ENCODE results near the gene SSX2IP. TPM values are rescaled to one million over a fixed set of nuclear protein-coding genes. Genes with fewer than 3 reads are reported as not detected.

The SSX2IP gene
- total RNA-seq, 1 experiment from 2014 or later: 42.4 TPM

DNA sequence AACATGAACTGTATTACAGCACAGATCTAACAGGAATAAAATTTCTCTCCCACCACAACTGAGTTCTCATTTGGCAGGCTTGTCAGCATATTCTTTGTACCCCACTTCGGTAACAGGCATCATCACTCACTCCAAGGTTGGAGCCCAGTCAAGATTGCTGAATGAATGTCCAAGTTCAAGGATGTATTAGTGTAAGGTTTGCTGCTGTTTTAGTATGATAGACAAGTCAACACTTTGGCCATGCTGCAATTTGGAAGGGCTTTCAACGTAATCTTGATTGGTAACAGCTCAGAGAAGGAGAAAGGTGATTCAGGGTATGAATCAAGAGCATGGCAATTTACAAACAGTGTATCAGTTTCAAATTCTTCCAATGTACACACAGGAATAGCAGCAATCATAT lies 6.8 kb downstream of the SSX2IP start:
- DNase-seq (ENCODE audit: low spot score): no peak
- TF ChIP-seq CTCF (conservative IDR thresholded peaks at IDR 0.05; ENCODE audit: low read depth, low read length) (no peak), EZH2 (IDR thresholded peaks at IDR 0.05; ENCODE audit: borderline replicate concordance, low read depth, low read length, poor library complexity, severe bottlenecking) (no peak)
- no peak overlapping the region for H3K4me3 ChIP-seq (ENCODE audit: low read depth, low read length, poor library complexity, severe bottlenecking)
- BruUV-seq (replicated peaks): no TSS peak
- CTCF ChIA-PET: no interaction called here
- no peaks in the 10 kb centered on the region for H3K36me3 ChIP-seq (ENCODE audit: insufficient read depth, low read length, poor library complexity, severe bottlenecking)
- no peaks in the 10 kb centered on the region for H3K9me3 ChIP-seq (ENCODE audit: low read depth, low read length, poor library complexity, severe bottlenecking)
- no peak overlapping the region for H3K27ac ChIP-seq (ENCODE audit: low read depth, low read length, poor library complexity, severe bottlenecking)
- H3K4me1 ChIP-seq (ENCODE audit: insufficient read depth, low read length, poor library complexity, severe bottlenecking): peaks cover 14% of the 10 kb centered on the region
- intact Hi-C loops (cut with micrococcal nuclease; ENCODE audit: unreplicated experiment): no loop called here
- POLR2A ChIA-PET (ENCODE audit: low non-redundant PET): no interaction called here
- no peaks in the 10 kb centered on the region for H3K27me3 ChIP-seq (replicated peaks; ENCODE audit: insufficient read depth, low read depth, low read length, poor library complexity)

DNA sequence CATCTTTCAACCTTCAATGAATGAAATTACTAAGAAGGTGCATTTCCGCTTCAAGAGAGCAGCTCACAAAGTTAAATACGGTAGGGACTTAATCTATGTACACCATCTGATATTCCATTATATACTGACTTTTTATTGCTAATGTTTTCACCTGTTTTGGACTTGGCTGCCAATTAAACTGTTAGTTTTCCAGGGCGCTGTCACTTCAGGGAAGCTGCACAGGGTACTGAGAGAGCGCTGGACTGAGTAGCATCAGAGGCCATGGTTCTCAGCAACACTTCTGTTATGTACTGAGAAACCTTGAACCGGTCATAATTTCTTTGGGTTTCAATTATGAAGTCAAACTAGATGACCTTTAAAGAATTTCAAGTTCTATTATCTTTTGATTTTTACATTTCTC lies 8.2 kb downstream of the SSX2IP start:
- H3K4me3 ChIP-seq (ENCODE audit: low read depth, low read length, poor library complexity, severe bottlenecking): no peak overlapping the region
- no peaks in the 10 kb centered on the region for H3K27me3 ChIP-seq (replicated peaks; ENCODE audit: insufficient read depth, low read depth, low read length, poor library complexity)
- no peak for TF ChIP-seq EZH2 (IDR thresholded peaks at IDR 0.05; ENCODE audit: borderline replicate concordance, low read depth, low read length, poor library complexity, severe bottlenecking)
- no peak for TF ChIP-seq CTCF (conservative IDR thresholded peaks at IDR 0.05; ENCODE audit: low read depth, low read length)
- peaks cover 6% of the 10 kb centered on the region for H3K4me1 ChIP-seq (ENCODE audit: insufficient read depth, low read length, poor library complexity, severe bottlenecking)
- no peak for DNase-seq (ENCODE audit: low spot score)
- H3K27ac ChIP-seq (ENCODE audit: low read depth, low read length, poor library complexity, severe bottlenecking): no peak overlapping the region
- POLR2A ChIA-PET (ENCODE audit: low non-redundant PET): no interaction called here
- H3K9me3 ChIP-seq (ENCODE audit: low read depth, low read length, poor library complexity, severe bottlenecking): no peaks in the 10 kb centered on the region
- CTCF ChIA-PET: no interaction called here
- H3K36me3 ChIP-seq (ENCODE audit: insufficient read depth, low read length, poor library complexity, severe bottlenecking): no peaks in the 10 kb centered on the region
- intact Hi-C loops (cut with micrococcal nuclease; ENCODE audit: unreplicated experiment): no loop called here
- no TSS peak for BruUV-seq (replicated peaks)

DNA sequence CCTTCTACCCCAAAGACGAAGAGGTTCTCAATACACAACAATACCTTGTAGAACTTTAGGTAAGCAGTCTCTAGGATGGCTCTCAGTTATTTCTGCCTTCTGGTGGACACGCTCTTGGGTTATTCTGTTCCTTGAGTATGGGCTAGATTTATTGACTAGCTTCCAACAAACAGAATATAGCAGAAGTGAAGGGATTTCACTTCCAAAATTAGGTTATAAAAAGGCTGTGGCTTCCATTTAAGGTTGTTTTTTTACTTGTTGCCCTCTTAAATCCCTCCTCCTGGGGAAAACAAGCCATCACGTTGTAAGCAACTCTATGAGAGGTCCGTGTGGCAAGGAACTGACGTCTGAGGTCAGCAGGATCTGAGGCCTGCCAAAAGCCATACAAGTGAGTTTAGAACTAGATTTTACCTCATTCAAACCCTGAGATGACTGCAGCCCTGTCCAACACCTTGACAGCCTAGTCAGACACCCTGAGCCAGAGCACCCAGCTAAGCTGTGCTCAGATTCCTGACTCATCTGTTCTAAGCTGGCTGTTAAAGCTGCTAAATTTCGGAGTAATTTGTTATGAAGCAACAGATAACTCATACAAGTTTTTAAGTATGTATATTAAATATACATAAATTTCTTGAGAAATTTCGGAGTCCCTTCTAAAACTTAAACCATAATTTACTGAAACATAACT lies 12.7 kb downstream of the SSX2IP start:
- H3K4me1 ChIP-seq (ENCODE audit: insufficient read depth, low read length, poor library complexity, severe bottlenecking): peaks cover 6% of the 10 kb centered on the region
- intact Hi-C loops (cut with micrococcal nuclease; ENCODE audit: unreplicated experiment): no loop called here
- DNase-seq (ENCODE audit: low spot score): no peak
- CTCF ChIA-PET: no interaction called here
- BruUV-seq (replicated peaks): no TSS peak
- TF ChIP-seq EZH2 (IDR thresholded peaks at IDR 0.05; ENCODE audit: borderline replicate concordance, low read depth, low read length, poor library complexity, severe bottlenecking) (no peak), CTCF (conservative IDR thresholded peaks at IDR 0.05; ENCODE audit: low read depth, low read length) (no peak)
- H3K36me3 ChIP-seq (ENCODE audit: insufficient read depth, low read length, poor library complexity, severe bottlenecking): no peaks in the 10 kb centered on the region
- no peaks in the 10 kb centered on the region for H3K27me3 ChIP-seq (replicated peaks; ENCODE audit: insufficient read depth, low read depth, low read length, poor library complexity)
- H3K9me3 ChIP-seq (ENCODE audit: low read depth, low read length, poor library complexity, severe bottlenecking): no peaks in the 10 kb centered on the region
- H3K27ac ChIP-seq (ENCODE audit: low read depth, low read length, poor library complexity, severe bottlenecking): no peak overlapping the region
- POLR2A ChIA-PET (ENCODE audit: low non-redundant PET): no interaction called here
- no peak overlapping the region for H3K4me3 ChIP-seq (ENCODE audit: low read depth, low read length, poor library complexity, severe bottlenecking)
